Breast epithelium (tissue), 3 donors: ENCODE measurements around the gene TSPAN8.

Source experiments
- POLR2A ChIP-seq: fragments of 450-650 bp; IDR thresholded peaks from one replicate; pipeline ENCODE4 v1.6.1; 2016; ENCODE audit warnings: antibody characterized with exemption, mild to moderate bottlenecking, moderate library complexity
- POLR2AphosphoS5 ChIP-seq, 3 donors: sonication (generic); formaldehyde crosslinking; IDR thresholded peaks; one replicate each; pipeline ENCODE4 v1.6.1; 2017; ENCODE audit warnings: antibody characterized with exemption in 3 of 3
- TF ChIP-seq, protein P1 (sequence below), 3 donors: fragments of 450-650 bp; IDR thresholded peaks; one replicate each; pipeline ENCODE4 v1.5.1; 2016 to 2017; ENCODE audit warnings: antibody characterized with exemption in 3 of 3, mild to moderate bottlenecking in 3 of 3, moderate library complexity in 3 of 3

GRCh38 chr12:71142016-71142415, 15.8 kb downstream of the TSPAN8 start:
- TF ChIP-seq POLR2A (no peak), POLR2AphosphoS5 (IDR thresholded peaks at IDR 0.05) (no peak)
- TF ChIP-seq, protein P1, sequence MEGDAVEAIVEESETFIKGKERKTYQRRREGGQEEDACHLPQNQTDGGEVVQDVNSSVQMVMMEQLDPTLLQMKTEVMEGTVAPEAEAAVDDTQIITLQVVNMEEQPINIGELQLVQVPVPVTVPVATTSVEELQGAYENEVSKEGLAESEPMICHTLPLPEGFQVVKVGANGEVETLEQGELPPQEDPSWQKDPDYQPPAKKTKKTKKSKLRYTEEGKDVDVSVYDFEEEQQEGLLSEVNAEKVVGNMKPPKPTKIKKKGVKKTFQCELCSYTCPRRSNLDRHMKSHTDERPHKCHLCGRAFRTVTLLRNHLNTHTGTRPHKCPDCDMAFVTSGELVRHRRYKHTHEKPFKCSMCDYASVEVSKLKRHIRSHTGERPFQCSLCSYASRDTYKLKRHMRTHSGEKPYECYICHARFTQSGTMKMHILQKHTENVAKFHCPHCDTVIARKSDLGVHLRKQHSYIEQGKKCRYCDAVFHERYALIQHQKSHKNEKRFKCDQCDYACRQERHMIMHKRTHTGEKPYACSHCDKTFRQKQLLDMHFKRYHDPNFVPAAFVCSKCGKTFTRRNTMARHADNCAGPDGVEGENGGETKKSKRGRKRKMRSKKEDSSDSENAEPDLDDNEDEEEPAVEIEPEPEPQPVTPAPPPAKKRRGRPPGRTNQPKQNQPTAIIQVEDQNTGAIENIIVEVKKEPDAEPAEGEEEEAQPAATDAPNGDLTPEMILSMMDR (IDR thresholded peaks at IDR 0.05) = no peak
